MM.1S (cell line): ENCODE measurements around the gene TRAPPC8.

Source experiments
- CTCF ChIP-seq: fragments of 300-600 bp; sonication (generic); IDR thresholded peaks from 2 replicates; pipeline ENCODE4 v1.5.1; 2016; ENCODE audit warnings: antibody characterized with exemption, low read length, mixed read lengths
- EZH2 ChIP-seq: fragments of 300-600 bp; sonication (generic); optimal IDR thresholded peaks from 2 replicates; pipeline ENCODE3; 2017; ENCODE audit warnings: low read depth, mild to moderate bottlenecking, antibody characterized with exemption, low read length, mixed read lengths
- EZH2phosphoT487 ChIP-seq: fragments of 300-600 bp; sonication (generic); IDR thresholded peaks from 2 replicates; pipeline ENCODE4 v1.6.1; 2018; ENCODE audit warnings: antibody characterized with exemption, low read length

DNA sequence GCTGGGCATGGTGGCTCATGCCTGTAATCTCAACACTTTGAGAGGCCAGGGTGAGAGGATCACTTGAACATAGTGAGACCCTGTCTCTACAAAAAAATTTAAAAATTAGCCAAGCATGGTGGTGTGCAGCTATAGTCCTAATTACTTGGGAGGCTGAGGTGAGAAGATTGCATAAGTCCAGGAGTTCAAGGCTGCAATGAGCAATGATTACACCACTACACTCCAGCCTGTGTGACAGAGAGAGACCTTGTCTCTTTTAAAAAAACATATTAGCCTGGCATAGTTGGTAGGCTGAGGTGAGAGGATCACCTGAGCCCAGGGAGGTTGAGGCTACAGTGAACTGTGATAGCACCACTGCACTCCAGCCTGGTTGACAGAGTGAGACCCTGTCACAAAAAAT is 13.7 kb downstream of the TRAPPC8 start:
- no peak for TF ChIP-seq CTCF
- TF ChIP-seq EZH2 = no peak
- no peak for TF ChIP-seq EZH2phosphoT487
